ENCODE results near the gene RNF157. TPM values are rescaled to one million over a fixed set of nuclear protein-coding genes. Genes with fewer than 3 reads are reported as not detected.

Gene RNF157
- total and polyA plus RNA-seq, 4 donors: 0.36 to 3.8 (median 1.8) TPM

DNA sequence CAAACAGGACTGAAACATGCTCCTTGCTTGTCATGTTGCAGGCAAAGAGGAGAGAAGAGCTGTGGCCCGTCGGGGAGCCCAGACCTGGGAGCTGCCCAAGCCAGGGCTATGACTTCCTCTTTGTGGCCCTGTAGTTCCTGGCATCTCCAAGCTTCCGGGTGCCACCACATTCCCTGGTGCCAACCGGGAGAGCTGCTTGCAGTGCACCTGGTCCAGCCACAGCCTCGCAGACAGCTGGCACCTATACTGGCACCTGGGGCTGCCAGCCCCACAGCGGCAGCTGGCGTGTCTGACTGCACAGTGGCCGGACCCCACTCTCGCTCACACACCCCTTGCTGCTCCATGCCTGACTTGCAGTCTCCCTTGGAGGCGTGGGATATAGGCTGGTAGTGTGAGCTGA lies 62.2 kb downstream of the RNF157 start:
- no peak overlapping the region for H3K27ac ChIP-seq (ENCODE audit: low read depth in 1 of 2, low read length in 2 of 2)
- no peak for DNase-seq
- H3K4me1 ChIP-seq (ENCODE audit: control insufficient read depth in 1 of 2, insufficient read depth in 2 of 2, low read length in 2 of 2): no peaks in the 10 kb centered on the region
- ATAC-seq (ENCODE audit: low FRiP score): no peak
- no peaks in the 10 kb centered on the region for H3K36me3 ChIP-seq (ENCODE audit: control insufficient read depth in 1 of 2, insufficient read depth in 2 of 2, low read length in 1 of 2)
- H3K27me3 ChIP-seq (ENCODE audit: control insufficient read depth in 1 of 2, insufficient read depth in 2 of 2, low read length in 1 of 2): no peaks in the 10 kb centered on the region
- 91 to 93% methylated on average over 10 of the region's 10 CpGs for WGBS, 2 donors
- no peaks in the 10 kb centered on the region for H3K9me3 ChIP-seq (ENCODE audit: control insufficient read depth, low read length)
- intact Hi-C loops (cut with DNase I): no loop called here
- H3K4me3 ChIP-seq (ENCODE audit: low read length in 2 of 2): no peak overlapping the region

DNA sequence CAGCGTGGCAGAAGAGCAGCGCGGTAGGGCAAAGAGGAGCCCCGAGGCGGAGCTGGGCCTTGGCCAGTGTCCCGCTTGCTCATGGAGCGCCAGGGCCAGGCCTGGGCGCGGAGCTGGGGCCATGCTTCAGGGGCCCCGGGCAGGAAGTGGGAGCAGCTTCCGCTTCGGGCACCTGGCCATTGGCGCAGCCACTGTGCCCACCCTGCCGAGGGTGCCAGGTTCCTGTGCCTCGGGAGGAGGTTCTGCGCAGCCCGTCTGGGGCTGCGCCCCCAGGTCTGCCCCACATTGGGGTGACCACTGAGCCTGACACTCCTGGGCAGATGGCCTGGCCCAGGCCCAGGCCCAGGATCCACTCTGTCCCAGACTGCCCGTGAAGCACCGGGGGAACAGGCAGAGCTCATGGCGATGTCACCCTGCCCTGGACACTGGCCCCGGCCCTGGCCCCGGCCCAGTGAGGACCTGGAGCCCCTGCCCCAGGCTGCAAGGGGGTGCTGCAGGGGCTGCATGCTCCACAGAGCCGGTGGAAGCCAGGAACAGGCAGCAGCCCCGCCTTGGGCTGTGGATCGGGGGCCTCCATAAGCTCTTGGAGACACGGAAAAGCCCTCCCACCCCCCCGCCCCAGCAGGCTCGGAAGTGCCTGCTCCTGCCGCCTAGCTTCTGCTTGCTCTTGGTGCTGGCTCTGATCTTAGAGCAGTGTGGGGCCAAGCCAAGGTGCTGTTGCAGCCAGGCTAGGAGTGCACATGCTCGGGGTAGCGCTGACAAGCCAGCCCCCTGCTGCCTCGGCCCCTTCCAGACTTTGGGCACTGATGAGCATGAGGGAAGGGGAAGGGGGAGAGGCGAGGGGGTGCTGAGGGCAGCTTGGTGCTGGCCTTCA lies 63.4 kb downstream of the RNF157 start:
- H3K36me3 ChIP-seq (ENCODE audit: control insufficient read depth in 1 of 2, insufficient read depth in 2 of 2, low read length in 1 of 2): no peaks in the 10 kb centered on the region
- 86 to 91% methylated on average over 27 to 34 of the region's 34 CpGs for WGBS, 2 donors
- no peaks in the 10 kb centered on the region for H3K9me3 ChIP-seq (ENCODE audit: control insufficient read depth, low read length)
- H3K27me3 ChIP-seq (ENCODE audit: control insufficient read depth in 1 of 2, insufficient read depth in 2 of 2, low read length in 1 of 2): no peaks in the 10 kb centered on the region
- intact Hi-C loops (cut with DNase I): no loop called here
- no peak overlapping the region for H3K4me3 ChIP-seq (ENCODE audit: low read length in 2 of 2)
- H3K27ac ChIP-seq (ENCODE audit: low read depth in 1 of 2, low read length in 2 of 2): no peak overlapping the region
- ATAC-seq (ENCODE audit: low FRiP score) (no peak), DNase-seq (no peak)
- no peaks in the 10 kb centered on the region for H3K4me1 ChIP-seq (ENCODE audit: control insufficient read depth in 1 of 2, insufficient read depth in 2 of 2, low read length in 2 of 2)

DNA sequence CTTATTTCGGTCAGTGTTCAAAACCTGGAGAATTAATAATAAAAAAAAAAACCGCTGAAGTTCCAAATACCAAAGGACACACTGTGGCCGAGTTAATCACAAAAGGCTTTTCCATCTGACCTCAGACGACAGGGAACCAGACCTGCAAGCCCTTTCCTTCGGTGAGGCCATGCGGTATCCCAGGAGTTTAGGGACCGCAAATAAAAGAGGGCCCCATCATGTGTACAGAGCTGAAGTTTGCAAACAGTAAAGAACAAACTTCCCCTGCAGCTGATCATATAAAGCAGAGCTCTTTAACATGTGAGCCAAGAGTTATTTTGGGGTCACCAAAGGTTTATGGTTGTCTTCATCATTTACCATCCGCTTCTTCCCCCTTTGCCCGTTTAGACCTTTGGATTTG lies 66.3 kb downstream of the RNF157 start:
- Histone ChIP-seq H3K4me3 (ENCODE audit: low read length in 2 of 2) (no peak overlapping the region), H3K36me3 (ENCODE audit: control insufficient read depth in 1 of 2, insufficient read depth in 2 of 2, low read length in 1 of 2) (no peaks in the 10 kb centered on the region), H3K27ac (ENCODE audit: low read depth in 1 of 2, low read length in 2 of 2) (no peak overlapping the region), H3K9me3 (ENCODE audit: control insufficient read depth, low read length) (no peaks in the 10 kb centered on the region), H3K27me3 (ENCODE audit: control insufficient read depth in 1 of 2, insufficient read depth in 2 of 2, low read length in 1 of 2) (no peaks in the 10 kb centered on the region), H3K4me1 (ENCODE audit: control insufficient read depth in 1 of 2, insufficient read depth in 2 of 2, low read length in 2 of 2) (no peaks in the 10 kb centered on the region)
- DNase-seq (no peak), ATAC-seq (ENCODE audit: low FRiP score) (no peak)
- WGBS, 2 donors: 77 to 79% methylated on average over 9 of the region's 9 CpGs
- intact Hi-C loops (cut with DNase I): no loop called here

DNA sequence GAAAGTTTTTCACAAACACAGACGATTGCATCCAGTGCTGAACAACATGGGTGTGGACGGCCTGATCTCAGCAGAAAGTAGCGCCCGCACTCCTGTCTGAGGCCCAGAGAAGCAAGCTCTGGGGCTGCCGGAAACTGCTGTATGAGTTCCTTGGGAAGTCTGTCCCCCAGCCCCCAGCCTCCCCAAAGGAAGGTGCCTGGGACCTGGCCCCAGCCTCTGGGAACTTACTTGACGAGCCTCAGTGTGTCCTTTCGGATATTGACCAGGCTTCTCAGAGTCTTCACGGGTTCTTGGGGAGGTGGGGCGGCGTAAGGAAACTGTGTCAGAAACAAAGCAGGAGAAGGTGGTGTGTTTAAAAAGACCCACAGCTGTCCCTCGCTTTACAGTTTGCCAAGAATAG lies 66.8 kb downstream of the RNF157 start:
- H3K4me3 ChIP-seq (ENCODE audit: low read length in 2 of 2): no peak overlapping the region
- H3K36me3 ChIP-seq (ENCODE audit: control insufficient read depth in 1 of 2, insufficient read depth in 2 of 2, low read length in 1 of 2): no peaks in the 10 kb centered on the region
- H3K27me3 ChIP-seq (ENCODE audit: control insufficient read depth in 1 of 2, insufficient read depth in 2 of 2, low read length in 1 of 2): no peaks in the 10 kb centered on the region
- no peak overlapping the region for H3K27ac ChIP-seq (ENCODE audit: low read depth in 1 of 2, low read length in 2 of 2)
- 90 to 91% methylated on average over 11 of the region's 11 CpGs for WGBS, 2 donors
- intact Hi-C loops (cut with DNase I): no loop called here
- DNase-seq (no peak), ATAC-seq (ENCODE audit: low FRiP score) (no peak)
- H3K9me3 ChIP-seq (ENCODE audit: control insufficient read depth, low read length): no peaks in the 10 kb centered on the region
- no peaks in the 10 kb centered on the region for H3K4me1 ChIP-seq (ENCODE audit: control insufficient read depth in 1 of 2, insufficient read depth in 2 of 2, low read length in 2 of 2)

DNA sequence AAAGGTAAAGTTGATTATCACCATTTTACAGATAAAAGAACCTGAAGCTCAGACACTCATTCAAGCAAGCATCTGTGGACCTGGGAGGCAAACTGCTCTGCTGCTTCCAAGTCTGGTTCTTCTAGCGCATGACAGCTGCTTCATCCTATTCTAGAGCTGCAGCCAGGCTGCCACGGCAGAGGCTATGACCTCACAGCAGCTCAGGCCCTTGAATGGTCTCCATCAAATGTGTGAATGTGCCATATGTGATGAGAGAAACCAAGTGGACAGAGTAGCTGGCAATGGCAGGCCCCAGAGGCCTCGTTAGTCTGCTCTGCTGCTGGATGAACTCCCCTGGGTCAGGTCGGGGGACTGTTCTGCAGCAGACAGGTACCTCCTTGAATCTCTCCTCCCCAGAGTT lies 68.6 kb downstream of the RNF157 start:
- no peak overlapping the region for H3K27ac ChIP-seq (ENCODE audit: low read depth in 1 of 2, low read length in 2 of 2)
- no peaks in the 10 kb centered on the region for H3K9me3 ChIP-seq (ENCODE audit: control insufficient read depth, low read length)
- no peaks in the 10 kb centered on the region for H3K27me3 ChIP-seq (ENCODE audit: control insufficient read depth in 1 of 2, insufficient read depth in 2 of 2, low read length in 1 of 2)
- H3K36me3 ChIP-seq (ENCODE audit: control insufficient read depth in 1 of 2, insufficient read depth in 2 of 2, low read length in 1 of 2): no peaks in the 10 kb centered on the region
- H3K4me1 ChIP-seq (ENCODE audit: control insufficient read depth in 1 of 2, insufficient read depth in 2 of 2, low read length in 2 of 2): no peaks in the 10 kb centered on the region
- intact Hi-C loops (cut with DNase I): no loop called here
- DNase-seq: no peak
- WGBS, 2 donors: 82 to 85% methylated on average over 4 of the region's 4 CpGs
- H3K4me3 ChIP-seq (ENCODE audit: low read length in 2 of 2): no peak overlapping the region
- ATAC-seq (ENCODE audit: low FRiP score): no peak

DNA sequence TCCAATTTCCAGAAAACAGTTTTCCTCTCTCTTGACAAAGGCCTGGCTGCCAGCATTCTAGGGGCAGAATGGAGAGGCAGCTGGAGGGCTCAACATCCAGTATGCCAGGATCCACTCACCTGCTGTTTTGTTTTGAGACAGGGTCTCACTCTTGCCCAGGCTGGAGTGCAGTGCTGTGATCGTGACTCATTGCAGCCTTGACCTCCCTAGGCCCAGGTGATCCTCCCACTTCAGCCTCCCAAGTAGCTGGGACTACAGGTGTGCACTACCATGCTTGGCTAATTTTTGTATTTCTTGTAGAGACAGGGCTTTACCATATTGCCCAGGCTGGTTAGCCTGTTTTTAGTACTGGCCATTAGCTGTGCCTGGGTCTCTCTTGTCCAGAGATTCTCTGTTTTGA lies 70.2 kb downstream of the RNF157 start:
- H3K27ac ChIP-seq (ENCODE audit: low read depth in 1 of 2, low read length in 2 of 2): no peak overlapping the region
- WGBS, 2 donors: 90% methylated on average over 1 of the region's 1 CpG
- ATAC-seq (ENCODE audit: low FRiP score) (no peak), DNase-seq (no peak)
- no peaks in the 10 kb centered on the region for H3K36me3 ChIP-seq (ENCODE audit: control insufficient read depth in 1 of 2, insufficient read depth in 2 of 2, low read length in 1 of 2)
- intact Hi-C loops (cut with DNase I): no loop called here
- H3K9me3 ChIP-seq (ENCODE audit: control insufficient read depth, low read length): no peaks in the 10 kb centered on the region
- no peak overlapping the region for H3K4me3 ChIP-seq (ENCODE audit: low read length in 2 of 2)
- no peaks in the 10 kb centered on the region for H3K4me1 ChIP-seq (ENCODE audit: control insufficient read depth in 1 of 2, insufficient read depth in 2 of 2, low read length in 2 of 2)
- no peaks in the 10 kb centered on the region for H3K27me3 ChIP-seq (ENCODE audit: control insufficient read depth in 1 of 2, insufficient read depth in 2 of 2, low read length in 1 of 2)

DNA sequence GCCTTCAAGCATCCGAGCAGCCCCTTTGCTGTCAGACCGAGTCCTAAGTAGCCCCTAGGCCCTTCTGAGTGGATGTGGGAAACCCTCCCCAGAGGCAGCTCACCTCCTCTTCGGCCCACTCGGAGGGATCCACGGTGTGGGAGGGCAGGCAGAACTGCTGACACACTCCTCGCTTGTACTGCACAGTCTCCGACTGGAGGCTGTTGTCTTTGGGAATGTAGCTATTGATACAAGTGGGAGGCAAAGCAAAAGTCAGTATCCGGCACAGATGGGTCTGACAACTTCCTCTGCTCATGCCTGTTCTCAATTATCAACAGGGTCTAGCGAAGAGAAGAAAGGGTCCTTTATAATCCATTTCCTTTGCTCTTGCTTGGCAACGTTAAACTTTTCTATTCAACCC lies 73.4 kb downstream of the RNF157 start:
- DNase-seq: no peak
- no peaks in the 10 kb centered on the region for H3K36me3 ChIP-seq (ENCODE audit: control insufficient read depth in 1 of 2, insufficient read depth in 2 of 2, low read length in 1 of 2)
- H3K27ac ChIP-seq (ENCODE audit: low read depth in 1 of 2, low read length in 2 of 2): no peak overlapping the region
- H3K27me3 ChIP-seq (ENCODE audit: control insufficient read depth in 1 of 2, insufficient read depth in 2 of 2, low read length in 1 of 2): no peaks in the 10 kb centered on the region
- no peaks in the 10 kb centered on the region for H3K9me3 ChIP-seq (ENCODE audit: control insufficient read depth, low read length)
- no peak overlapping the region for H3K4me3 ChIP-seq (ENCODE audit: low read length in 2 of 2)
- WGBS, 2 donors: 83 to 84% methylated on average over 10 of the region's 10 CpGs
- H3K4me1 ChIP-seq (ENCODE audit: control insufficient read depth in 1 of 2, insufficient read depth in 2 of 2, low read length in 2 of 2): no peaks in the 10 kb centered on the region
- intact Hi-C loops (cut with DNase I): no loop called here
- no peak for ATAC-seq (ENCODE audit: low FRiP score)

DNA sequence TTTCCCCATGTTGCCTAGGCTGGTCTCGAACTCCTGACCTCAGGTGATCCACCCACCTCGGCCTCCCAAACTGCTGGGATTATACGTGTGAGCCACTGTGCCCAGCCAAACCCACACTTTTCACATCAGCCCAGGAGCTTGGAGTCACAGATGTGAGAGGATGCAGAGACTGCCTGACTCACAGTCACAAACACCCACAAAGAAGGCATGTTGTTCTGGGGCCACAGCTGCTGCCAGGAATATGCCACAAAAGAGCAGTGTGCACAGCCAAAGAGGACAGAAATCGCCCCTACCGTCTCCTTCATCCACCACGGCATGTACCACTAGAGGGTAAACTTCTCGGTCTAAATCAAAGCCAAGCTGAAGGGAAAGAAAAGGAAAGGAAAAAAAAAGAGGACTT lies 74.1 kb downstream of the RNF157 start:
- Histone ChIP-seq H3K4me3 (ENCODE audit: low read length in 2 of 2) (no peak overlapping the region), H3K27ac (ENCODE audit: low read depth in 1 of 2, low read length in 2 of 2) (no peak overlapping the region), H3K9me3 (ENCODE audit: control insufficient read depth, low read length) (no peaks in the 10 kb centered on the region), H3K36me3 (ENCODE audit: control insufficient read depth in 1 of 2, insufficient read depth in 2 of 2, low read length in 1 of 2) (no peaks in the 10 kb centered on the region), H3K4me1 (ENCODE audit: control insufficient read depth in 1 of 2, insufficient read depth in 2 of 2, low read length in 2 of 2) (no peaks in the 10 kb centered on the region), H3K27me3 (ENCODE audit: control insufficient read depth in 1 of 2, insufficient read depth in 2 of 2, low read length in 1 of 2) (no peaks in the 10 kb centered on the region)
- DNase-seq (no peak), ATAC-seq (ENCODE audit: low FRiP score) (no peak)
- intact Hi-C loops (cut with DNase I): no loop called here
- 33 to 47% methylated on average over 7 of the region's 7 CpGs for WGBS, 2 donors

DNA sequence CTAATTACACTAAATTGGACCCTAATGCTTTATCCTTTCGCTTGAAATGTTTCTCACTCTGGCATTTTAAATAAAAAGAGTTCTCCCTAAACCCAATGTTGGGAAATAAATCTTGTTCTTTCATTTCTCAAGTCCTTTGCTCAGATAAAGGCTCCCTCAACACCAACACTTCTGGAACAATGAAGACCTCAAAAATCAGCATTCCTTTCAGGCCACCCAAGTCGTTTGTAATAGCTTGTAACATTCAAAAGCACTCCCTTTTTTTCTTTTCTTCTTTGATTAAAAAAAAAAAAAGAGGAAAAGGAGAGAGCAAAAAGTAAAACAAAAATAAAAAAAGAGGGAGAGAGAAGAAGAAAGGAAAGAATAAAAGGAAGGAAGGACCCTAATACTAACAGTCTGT lies 76.0 kb downstream of the RNF157 start:
- no peak overlapping the region for H3K27ac ChIP-seq (ENCODE audit: low read depth in 1 of 2, low read length in 2 of 2)
- H3K9me3 ChIP-seq (ENCODE audit: control insufficient read depth, low read length): no peaks in the 10 kb centered on the region
- H3K4me1 ChIP-seq (ENCODE audit: control insufficient read depth in 1 of 2, insufficient read depth in 2 of 2, low read length in 2 of 2): no peaks in the 10 kb centered on the region
- DNase-seq: no peak
- whole genome bisulfite sequencing, 2 donors: 77 to 79% methylated on average over 2 of the region's 2 CpGs
- no peaks in the 10 kb centered on the region for H3K36me3 ChIP-seq (ENCODE audit: control insufficient read depth in 1 of 2, insufficient read depth in 2 of 2, low read length in 1 of 2)
- no peak for ATAC-seq (ENCODE audit: low FRiP score)
- no peak overlapping the region for H3K4me3 ChIP-seq (ENCODE audit: low read length in 2 of 2)
- intact Hi-C loops (cut with DNase I): no loop called here
- H3K27me3 ChIP-seq (ENCODE audit: control insufficient read depth in 1 of 2, insufficient read depth in 2 of 2, low read length in 1 of 2): no peaks in the 10 kb centered on the region

Data from aorta (tissue), 5 donors.